ENCODE data around the gene AP2A2. TPM values are rescaled to one million over a fixed set of nuclear protein-coding genes. Genes with fewer than 3 reads are reported as not detected.

The AP2A2 gene
- polyA plus RNA-seq, 3 donors = 5.7 to 61.0 (median 8.2) TPM

DNA sequence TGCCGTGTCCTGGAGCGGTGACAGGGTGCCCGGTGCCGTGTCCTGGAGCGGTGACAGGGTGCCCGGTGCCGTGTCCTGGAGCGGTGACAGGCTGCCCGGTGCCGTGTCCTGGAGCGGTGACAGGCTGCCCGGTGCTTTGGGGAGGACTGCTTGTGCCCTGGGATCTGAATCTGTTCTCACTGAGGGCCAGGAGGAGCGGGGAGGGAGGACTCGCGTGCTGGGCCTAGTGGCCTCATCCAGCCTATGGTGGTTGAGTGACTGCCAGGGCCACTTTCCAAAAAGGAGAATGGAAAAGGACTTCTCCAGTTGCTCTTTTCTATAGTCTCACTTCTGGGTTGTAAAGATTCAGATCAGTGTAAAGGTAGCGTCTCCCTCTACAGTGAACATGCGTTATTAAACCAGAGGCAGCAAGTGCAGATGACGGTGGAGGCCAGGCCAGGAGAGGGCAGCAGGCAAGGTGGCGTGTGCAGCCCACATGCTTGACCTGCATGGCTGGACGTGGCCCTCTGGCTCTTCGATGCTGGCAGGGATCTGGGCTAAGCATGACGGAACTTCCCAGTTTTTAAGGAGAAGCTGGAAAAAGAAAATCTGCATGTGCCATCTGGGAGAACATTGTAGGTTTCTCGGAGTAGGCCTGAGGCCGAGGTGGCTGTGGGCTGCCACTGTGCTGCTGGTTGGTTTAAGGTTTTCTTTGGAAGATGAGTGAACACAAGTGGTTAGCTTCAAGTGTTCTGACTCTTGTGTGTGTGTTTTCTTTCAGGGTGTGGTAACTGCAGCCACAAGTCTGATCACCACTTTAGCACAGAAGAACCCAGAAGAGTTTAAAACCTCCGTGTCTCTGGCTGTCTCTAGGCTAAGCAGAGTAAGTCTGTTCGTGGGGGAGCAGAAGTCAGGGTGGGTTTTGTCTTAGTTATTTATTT, 55.0 kb downstream of the AP2A2 start:
- peaks cover 26% of the 10 kb centered on the region for H4K20me1 ChIP-seq (ENCODE audit: insufficient read depth, low read length)
- intact Hi-C loops (cut with micrococcal nuclease) = no loop called here
- H3K4me1 ChIP-seq (ENCODE audit: control insufficient read depth in 1 of 2, insufficient read depth in 2 of 2, low read length in 2 of 2) = no peaks in the 10 kb centered on the region
- Mint-ChIP-seq H3K27ac (peak overlapping the region in 1 of 7 donors; percentile 27), H3K27me3 (ENCODE audit: low read depth in 3 of 3) (no peaks in the 10 kb centered on the region), H3K4me3 (no peak overlapping the region), H3K4me1 (no peaks in the 10 kb centered on the region), H3K9me3 (peaks cover 0 to 2% (median 0%) of the 10 kb centered on the region in 7 donors), H3K36me3 (peaks cover 71 to 85% of the 10 kb centered on the region in 2 donors)
- no peak overlapping the region for H3K4me2 ChIP-seq (replicated peaks; ENCODE audit: extremely low read depth, low read length, poor library complexity, severe bottlenecking)
- TF ChIP-seq, protein P1, sequence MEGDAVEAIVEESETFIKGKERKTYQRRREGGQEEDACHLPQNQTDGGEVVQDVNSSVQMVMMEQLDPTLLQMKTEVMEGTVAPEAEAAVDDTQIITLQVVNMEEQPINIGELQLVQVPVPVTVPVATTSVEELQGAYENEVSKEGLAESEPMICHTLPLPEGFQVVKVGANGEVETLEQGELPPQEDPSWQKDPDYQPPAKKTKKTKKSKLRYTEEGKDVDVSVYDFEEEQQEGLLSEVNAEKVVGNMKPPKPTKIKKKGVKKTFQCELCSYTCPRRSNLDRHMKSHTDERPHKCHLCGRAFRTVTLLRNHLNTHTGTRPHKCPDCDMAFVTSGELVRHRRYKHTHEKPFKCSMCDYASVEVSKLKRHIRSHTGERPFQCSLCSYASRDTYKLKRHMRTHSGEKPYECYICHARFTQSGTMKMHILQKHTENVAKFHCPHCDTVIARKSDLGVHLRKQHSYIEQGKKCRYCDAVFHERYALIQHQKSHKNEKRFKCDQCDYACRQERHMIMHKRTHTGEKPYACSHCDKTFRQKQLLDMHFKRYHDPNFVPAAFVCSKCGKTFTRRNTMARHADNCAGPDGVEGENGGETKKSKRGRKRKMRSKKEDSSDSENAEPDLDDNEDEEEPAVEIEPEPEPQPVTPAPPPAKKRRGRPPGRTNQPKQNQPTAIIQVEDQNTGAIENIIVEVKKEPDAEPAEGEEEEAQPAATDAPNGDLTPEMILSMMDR (IDR thresholded peaks at IDR 0.05) = no peak
- no peak for DNase-seq
- no peak overlapping the region for H3K9ac ChIP-seq (ENCODE audit: insufficient read depth, low read length, poor library complexity, severe bottlenecking)
- no peak overlapping the region for H3K4me3 ChIP-seq (replicated peaks in 1 of 3; ENCODE audit: low read depth in 2 of 3, low read length in 3 of 3)
- peaks cover 58 to 86% of the 10 kb centered on the region in 2 donors for H3K36me3 ChIP-seq (replicated peaks in 1 of 2; ENCODE audit: control insufficient read depth in 1 of 2, insufficient read depth in 2 of 2, low read length in 2 of 2)
- no peaks in the 10 kb centered on the region for H3K9me3 ChIP-seq (replicated peaks in 1 of 2; ENCODE audit: control insufficient read depth in 1 of 2, insufficient read depth in 1 of 2, low read length in 2 of 2)
- WGBS (ENCODE audit: insufficient coverage) = 97% methylated on average over 18 of the region's 26 CpGs
- no peak overlapping the region for H3K27ac ChIP-seq (ENCODE audit: low read depth in 1 of 2, low read length in 2 of 2)
- no peaks in the 10 kb centered on the region for H3K27me3 ChIP-seq (ENCODE audit: control insufficient read depth in 2 of 2, insufficient read depth in 2 of 2, low read length in 2 of 2)
- H2AFZ ChIP-seq (ENCODE audit: insufficient read depth, low read depth, low read length, poor library complexity, severe bottlenecking) = no peak overlapping the region
- H3K79me2 ChIP-seq (ENCODE audit: insufficient read depth, low read length) = no peaks in the 10 kb centered on the region

DNA sequence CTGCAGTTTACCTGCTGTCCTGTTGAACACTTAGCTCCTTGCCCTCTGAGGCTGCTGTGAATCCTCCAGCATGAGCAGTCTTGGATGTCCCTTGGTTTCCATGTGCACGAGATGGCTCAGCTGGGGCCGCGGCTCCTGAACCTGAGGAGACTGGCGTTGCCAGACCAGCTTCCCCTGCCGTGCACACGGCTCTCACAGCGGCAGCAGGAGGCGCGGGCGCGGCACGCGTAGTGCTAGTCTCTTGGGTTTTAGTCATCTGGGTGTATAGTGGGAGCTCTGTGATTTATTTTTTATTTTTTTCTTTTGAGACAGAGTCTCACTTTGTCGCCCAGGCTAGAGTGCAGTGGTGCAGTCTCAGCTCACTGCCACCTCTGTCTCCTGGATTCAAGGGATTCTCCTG, 56.1 kb downstream of the AP2A2 start:
- H3K36me3 ChIP-seq (replicated peaks in 1 of 2; ENCODE audit: control insufficient read depth in 1 of 2, insufficient read depth in 2 of 2, low read length in 2 of 2) = peaks cover 69 to 86% of the 10 kb centered on the region in 2 donors
- intact Hi-C loops (cut with micrococcal nuclease) = no loop called here
- Mint-ChIP-seq H3K36me3 (peaks cover 75 to 89% of the 10 kb centered on the region in 2 donors), H3K4me3 (no peak overlapping the region), H3K27ac (peak overlapping the region in 1 of 7 donors; percentile 40), H3K4me1 (no peaks in the 10 kb centered on the region), H3K27me3 (ENCODE audit: low read depth in 3 of 3) (no peaks in the 10 kb centered on the region), H3K9me3 (peaks cover 0 to 2% (median 0%) of the 10 kb centered on the region in 7 donors)
- no peak overlapping the region for H2AFZ ChIP-seq (ENCODE audit: insufficient read depth, low read depth, low read length, poor library complexity, severe bottlenecking)
- TF ChIP-seq, protein P1 (IDR thresholded peaks at IDR 0.05) = no peak
- H3K27me3 ChIP-seq (ENCODE audit: control insufficient read depth in 2 of 2, insufficient read depth in 2 of 2, low read length in 2 of 2) = no peaks in the 10 kb centered on the region
- no peak overlapping the region for H3K9ac ChIP-seq (ENCODE audit: insufficient read depth, low read length, poor library complexity, severe bottlenecking)
- DNase-seq = no peak
- WGBS (ENCODE audit: insufficient coverage) = 100% methylated on average over 1 of the region's 14 CpGs
- H3K4me2 ChIP-seq (replicated peaks; ENCODE audit: extremely low read depth, low read length, poor library complexity, severe bottlenecking) = no peak overlapping the region
- no peak overlapping the region for H3K27ac ChIP-seq (ENCODE audit: low read depth in 1 of 2, low read length in 2 of 2)
- no peaks in the 10 kb centered on the region for H3K9me3 ChIP-seq (replicated peaks in 1 of 2; ENCODE audit: control insufficient read depth in 1 of 2, insufficient read depth in 1 of 2, low read length in 2 of 2)
- H3K4me1 ChIP-seq (ENCODE audit: control insufficient read depth in 1 of 2, insufficient read depth in 2 of 2, low read length in 2 of 2) = no peaks in the 10 kb centered on the region
- no peak overlapping the region for H3K4me3 ChIP-seq (replicated peaks in 1 of 3; ENCODE audit: low read depth in 2 of 3, low read length in 3 of 3)
- no peaks in the 10 kb centered on the region for H3K79me2 ChIP-seq (ENCODE audit: insufficient read depth, low read length)
- peaks cover 19% of the 10 kb centered on the region for H4K20me1 ChIP-seq (ENCODE audit: insufficient read depth, low read length)

Measured in CD14-positive monocyte (primary cell).